GM12872 (cell line): ENCODE data around the gene PET100.

Source experiments
- CTCF ChIP-seq: IDR thresholded peaks from 3 replicates; pipeline ENCODE4 v1.5.1; 2011; ENCODE audit warnings: low read depth, mild to moderate bottlenecking, low read length, moderate library complexity; ENCODE audit not compliant: insufficient read depth

PET100 gene

GRCh38 chr19:7622933-7623685 is 6.5 kb upstream of the PET100 start:
- no peak for TF ChIP-seq CTCF

- TF ChIP-seq CTCF = no peak
Observed at GRCh38 chr19:7623725-7624603, 5.6 kb upstream of the PET100 start.

GRCh38 chr19:7624810-7625209 is 4.8 kb upstream of the PET100 start:
- no peak for TF ChIP-seq CTCF

GRCh38 chr19:7625763-7626372 is 3.7 kb upstream of the PET100 start:
- no peak for TF ChIP-seq CTCF

- TF ChIP-seq CTCF = no peak
Observed at GRCh38 chr19:7627166-7627565, 2.4 kb upstream of the PET100 start.

- TF ChIP-seq CTCF = no peak
Observed at GRCh38 chr19:7628589-7629311, 843 bp upstream of the PET100 start.
